ENCODE data around the gene KLHL35. TPM values are rescaled to one million over a fixed set of nuclear protein-coding genes. Genes with fewer than 3 reads are reported as not detected.

Gene KLHL35
- total RNA-seq, 4 donors from 2014 or later = 0.27 to 0.32 TPM; not detected in 2

- Histone ChIP-seq H3K27me3 (no peaks in the 10 kb centered on the region), H3K36me3 (no peaks in the 10 kb centered on the region), H3K4me3 (no peak overlapping the region), H3K4me1 (peaks cover 0 to 9% (median 2%) of the 10 kb centered on the region in 4 donors), H3K27ac (no peak overlapping the region), H3K9me3 (no peaks in the 10 kb centered on the region)
- TF ChIP-seq POLR2A (IDR thresholded peaks at IDR 0.05) (no peak), EP300 (IDR thresholded peaks at IDR 0.05; ENCODE audit: low read depth) (no peak), POLR2AphosphoS5 (IDR thresholded peaks at IDR 0.05) (no peak), CTCF (IDR thresholded peaks at IDR 0.05) (no peak)
- WGBS, 2 donors (ENCODE audit: low coverage in 1 of 2) = 79 to 86% methylated on average over 9 to 10 of the region's 10 CpGs
- no peak for DNase-seq
- intact Hi-C loops (cut with DNase I; ENCODE audit: low total_unique reads) = no loop called here
- in situ Hi-C loops (cut with MboI; ENCODE audit: low pct_ligation_motif_present in 1 of 4, low pct_unique_long_range_greater_than_20kb in 1 of 4, low sequenced_read_pairs in 3 of 4) = no loop called here
Measured at GRCh38 chr11:75480185-75481175, 47.5 kb upstream of the KLHL35 start.

GRCh38 chr11:75479597-75480145 is 46.7 kb upstream of the KLHL35 start:
- no peaks in the 10 kb centered on the region for H3K9me3 ChIP-seq
- no peak overlapping the region for H3K4me3 ChIP-seq
- no peak for TF ChIP-seq EP300 (IDR thresholded peaks at IDR 0.05; ENCODE audit: low read depth)
- TF ChIP-seq CTCF (IDR thresholded peaks at IDR 0.05) = no peak
- no peak for TF ChIP-seq POLR2A (IDR thresholded peaks at IDR 0.05)
- TF ChIP-seq POLR2AphosphoS5 (IDR thresholded peaks at IDR 0.05) = no peak
- in situ Hi-C loops (cut with MboI; ENCODE audit: low pct_ligation_motif_present in 1 of 4, low pct_unique_long_range_greater_than_20kb in 1 of 4, low sequenced_read_pairs in 3 of 4) (no loop called here), intact Hi-C loops (cut with DNase I; ENCODE audit: low total_unique reads) (no loop called here)
- no peak overlapping the region for H3K27ac ChIP-seq
- H3K27me3 ChIP-seq = no peaks in the 10 kb centered on the region
- no peaks in the 10 kb centered on the region for H3K36me3 ChIP-seq
- WGBS, 2 donors (ENCODE audit: low coverage in 1 of 2) = 67 to 71% methylated on average over 2 to 4 of the region's 4 CpGs
- DNase-seq = no peak
- peaks cover 0 to 12% (median 4%) of the 10 kb centered on the region in 4 donors for H3K4me1 ChIP-seq

DNA sequence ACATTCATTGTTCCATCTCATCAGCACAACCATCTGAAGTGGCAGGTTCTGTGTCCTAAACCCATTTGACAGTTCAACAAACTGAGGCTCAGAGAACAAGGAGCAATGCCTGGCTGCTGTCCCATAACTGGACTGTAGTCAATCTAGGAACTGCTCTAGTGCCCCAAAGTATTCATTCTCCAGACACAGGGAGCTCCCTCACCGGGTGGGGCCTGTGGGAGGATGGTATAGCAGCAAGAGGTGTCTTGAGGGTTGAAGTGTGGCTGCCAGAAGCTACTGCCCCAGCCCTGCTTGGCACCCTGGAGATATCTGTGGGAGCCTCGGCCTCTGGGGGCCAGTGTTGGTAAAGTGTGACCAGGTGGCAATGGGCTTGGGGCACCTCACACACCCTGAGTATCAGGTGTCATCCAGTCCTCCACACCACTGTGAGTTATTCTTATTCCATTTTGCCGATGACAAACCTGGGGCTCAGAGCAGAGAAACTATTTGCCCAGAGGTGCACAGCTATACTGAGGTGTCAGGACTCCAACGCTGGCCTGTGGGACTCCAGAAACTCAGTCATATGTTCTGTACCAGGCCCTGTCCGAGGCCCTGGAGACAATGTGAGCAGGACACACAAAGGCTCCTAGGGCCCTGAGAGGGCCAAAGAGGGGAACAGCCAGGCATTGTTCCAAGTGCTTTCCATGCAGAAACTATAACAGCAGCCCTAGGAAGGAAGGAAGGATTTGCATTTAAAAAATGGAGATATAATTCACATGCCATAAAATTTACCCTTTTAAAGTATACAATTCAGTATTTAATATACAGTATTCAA is 46.0 kb upstream of the KLHL35 start:
- WGBS, 2 donors (ENCODE audit: low coverage in 1 of 2) = 33 to 82% methylated on average over 1 to 5 of the region's 5 CpGs
- intact Hi-C loops (cut with DNase I; ENCODE audit: low total_unique reads) = no loop called here
- Histone ChIP-seq H3K36me3 (no peaks in the 10 kb centered on the region), H3K9me3 (no peaks in the 10 kb centered on the region), H3K4me3 (no peak overlapping the region), H3K27me3 (no peaks in the 10 kb centered on the region), H3K4me1 (peaks cover 0 to 12% (median 4%) of the 10 kb centered on the region in 4 donors), H3K27ac (no peak overlapping the region)
- no peak for TF ChIP-seq CTCF (IDR thresholded peaks at IDR 0.05)
- TF ChIP-seq EP300 (IDR thresholded peaks at IDR 0.05; ENCODE audit: low read depth) = no peak
- TF ChIP-seq POLR2A (IDR thresholded peaks at IDR 0.05) = no peak
- no peak for TF ChIP-seq POLR2AphosphoS5 (IDR thresholded peaks at IDR 0.05)
- in situ Hi-C loops (cut with MboI; ENCODE audit: low pct_ligation_motif_present in 1 of 4, low pct_unique_long_range_greater_than_20kb in 1 of 4, low sequenced_read_pairs in 3 of 4) = no loop called here
- no peak for DNase-seq

DNA sequence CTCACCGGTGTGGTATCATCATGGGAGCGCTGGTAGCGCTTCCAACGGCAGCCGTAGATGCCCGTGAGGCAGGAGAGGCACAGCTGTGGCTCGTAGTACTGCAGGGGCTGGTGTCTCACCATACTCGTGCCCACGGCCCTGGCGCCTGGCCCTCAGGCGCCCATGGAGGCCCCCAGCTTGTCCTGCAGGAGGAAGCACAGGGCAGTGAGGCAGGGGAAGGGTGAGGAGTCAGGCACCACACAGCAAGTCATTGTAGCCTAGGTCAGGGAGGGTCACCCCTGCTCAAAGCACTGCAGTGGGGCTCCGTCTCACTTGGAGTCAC is 44.6 kb upstream of the KLHL35 start:
- TF ChIP-seq CTCF (IDR thresholded peaks at IDR 0.05) (no peak), POLR2AphosphoS5 (IDR thresholded peaks at IDR 0.05) (no peak), EP300 (IDR thresholded peaks at IDR 0.05; ENCODE audit: low read depth) (no peak), POLR2A (IDR thresholded peaks at IDR 0.05) (no peak)
- Histone ChIP-seq H3K36me3 (no peaks in the 10 kb centered on the region), H3K4me1 (peaks cover 0 to 12% (median 4%) of the 10 kb centered on the region in 4 donors), H3K27ac (no peak overlapping the region), H3K9me3 (no peaks in the 10 kb centered on the region), H3K27me3 (no peaks in the 10 kb centered on the region), H3K4me3 (no peak overlapping the region)
- no peak for DNase-seq
- in situ Hi-C loops (cut with MboI; ENCODE audit: low pct_ligation_motif_present in 1 of 4, low pct_unique_long_range_greater_than_20kb in 1 of 4, low sequenced_read_pairs in 3 of 4) (no loop called here), intact Hi-C loops (cut with DNase I; ENCODE audit: low total_unique reads) (no loop called here)
- WGBS, 2 donors (ENCODE audit: low coverage in 1 of 2) = 87% methylated on average over 12 of the region's 12 CpGs; no CpG with 5 or more reads in 1 of the 2 donors
